IPS-15b (cell line): Measurements from ENCODE around the gene HPN.

Source experiments
- H3K27me3 ChIP-seq: one replicate; pipeline ENCODE4 v1.6.1; 2013; ENCODE audit warnings: low read length; ENCODE audit not compliant: control insufficient read depth, insufficient read depth
- H3K36me3 ChIP-seq: one replicate; pipeline ENCODE4 v1.6.1; 2013; ENCODE audit warnings: low read length; ENCODE audit not compliant: control insufficient read depth, insufficient read depth
- H3K4me1 ChIP-seq: one replicate; pipeline ENCODE4 v1.6.1; 2013; ENCODE audit warnings: mild to moderate bottlenecking, low read length; ENCODE audit not compliant: control insufficient read depth, insufficient read depth
- H3K4me3 ChIP-seq: one replicate; pipeline ENCODE4 v1.5.1; 2013; ENCODE audit warnings: low read depth, low read length
- H3K9ac ChIP-seq: one replicate; pipeline ENCODE4 v1.6.1; 2013; ENCODE audit warnings: low read depth, mild to moderate bottlenecking, low read length
- H3K9me3 ChIP-seq: one replicate; pipeline ENCODE4 v1.6.1; 2013; ENCODE audit warnings: mild to moderate bottlenecking, low read length; ENCODE audit not compliant: control insufficient read depth, insufficient read depth

The HPN gene

DNA sequence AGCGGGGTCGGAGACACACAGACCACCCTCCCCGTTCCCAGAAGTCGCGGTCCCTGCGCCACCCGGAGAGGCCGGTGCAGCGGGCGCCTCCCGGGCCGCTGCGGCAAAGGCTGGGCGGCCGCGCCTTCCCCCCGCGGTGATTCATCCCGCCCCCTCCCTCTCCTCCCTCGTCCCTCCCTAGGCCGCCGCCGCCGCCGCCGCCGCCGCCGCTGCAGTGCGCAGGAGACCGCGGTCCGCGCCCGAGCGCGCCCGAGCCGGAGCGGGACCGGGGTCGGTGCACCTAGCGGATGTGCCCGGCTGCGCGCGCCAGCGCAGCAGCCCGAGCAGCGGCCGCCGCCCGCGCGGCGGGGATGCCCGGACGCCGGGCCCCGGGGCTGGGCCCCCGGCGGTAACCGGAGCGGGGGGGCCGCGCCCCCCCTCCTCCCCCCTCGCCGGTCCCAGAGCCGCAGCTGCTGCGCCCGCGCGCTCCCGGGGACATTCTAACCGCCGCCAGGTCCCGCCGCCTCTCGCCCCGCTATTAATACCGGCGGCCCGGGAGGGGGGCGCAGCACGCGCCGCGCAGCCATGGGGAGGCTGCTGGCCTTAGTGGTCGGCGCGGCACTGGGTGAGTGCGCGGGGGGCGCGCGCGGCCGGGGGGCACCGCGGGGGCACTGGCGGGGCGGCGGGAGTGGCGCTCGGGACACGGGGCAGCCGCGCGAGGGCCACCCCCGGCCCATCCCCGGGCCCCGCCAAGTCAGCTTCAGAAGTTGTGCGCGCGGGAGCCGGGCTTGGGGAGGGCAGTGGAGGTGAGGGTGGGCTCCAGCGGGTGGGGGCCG lies 11.1 kb upstream of the HPN start, which contains the start of gene SCN1B:
SCN1B (plus strand) TSS at position 214 of the 815 bp plus-strand sequence; CDS start at position 565, 351 bp downstream.
- Histone ChIP-seq H3K4me1 (peaks cover 2% of the 10 kb centered on the region), H3K27me3 (peaks cover 14% of the 10 kb centered on the region), H3K4me3 (peak within 1 kb of the TSS; percentile 84), H3K9me3 (no peaks in the 10 kb centered on the region), H3K36me3 (peaks cover 31% of the 10 kb centered on the region), H3K9ac (peak within 1 kb of the TSS; percentile 70)

DNA sequence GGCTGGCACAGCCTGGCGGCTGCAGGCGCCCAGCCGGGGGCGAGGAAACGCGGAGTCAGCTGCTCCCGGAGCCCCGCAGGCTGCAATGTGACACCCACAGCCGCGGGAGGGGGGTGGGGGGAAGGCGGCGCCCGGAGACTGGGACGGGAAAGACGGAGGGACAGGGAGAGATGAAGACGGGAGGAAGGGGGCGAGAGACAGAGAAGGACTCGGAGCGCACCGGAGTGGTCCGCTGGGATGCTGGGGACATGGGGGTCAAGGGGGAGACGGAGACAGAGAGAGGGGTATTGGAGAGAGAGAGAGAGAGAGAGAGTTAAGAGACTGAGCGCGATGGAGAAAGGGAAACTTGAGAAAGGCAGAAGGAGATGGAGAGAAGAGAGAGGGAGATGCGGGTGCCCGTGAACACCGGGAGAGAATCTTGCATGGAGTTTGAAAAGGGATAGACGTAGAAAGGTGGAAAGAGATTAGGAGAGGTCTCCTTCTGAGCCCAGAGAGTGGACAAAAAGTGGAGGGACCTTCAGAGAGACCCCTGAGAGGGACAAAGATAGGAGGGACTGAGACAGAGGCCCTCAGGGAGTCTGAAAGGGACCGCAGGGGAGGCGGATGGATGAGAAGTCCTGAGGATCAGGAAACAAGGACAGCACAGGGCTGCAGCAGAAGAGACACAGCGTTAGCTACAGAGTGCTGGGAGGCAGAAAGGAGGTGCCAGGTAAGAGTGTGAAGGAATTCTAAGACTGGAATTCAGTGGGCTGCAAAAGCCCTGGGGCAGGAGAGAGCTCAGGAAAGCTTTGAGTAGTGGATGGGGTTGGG lies 10.2 kb upstream of the HPN start:
- H3K4me1 ChIP-seq, result peaks cover 2% of the 10 kb centered on the region
- no peaks in the 10 kb centered on the region for H3K9me3 ChIP-seq
- peaks cover 14% of the 10 kb centered on the region for H3K27me3 ChIP-seq
- peak overlapping the region; percentile 84 for H3K4me3 ChIP-seq
- peaks cover 25% of the 10 kb centered on the region for H3K36me3 ChIP-seq
- peak overlapping the region; percentile 70 for H3K9ac ChIP-seq

DNA sequence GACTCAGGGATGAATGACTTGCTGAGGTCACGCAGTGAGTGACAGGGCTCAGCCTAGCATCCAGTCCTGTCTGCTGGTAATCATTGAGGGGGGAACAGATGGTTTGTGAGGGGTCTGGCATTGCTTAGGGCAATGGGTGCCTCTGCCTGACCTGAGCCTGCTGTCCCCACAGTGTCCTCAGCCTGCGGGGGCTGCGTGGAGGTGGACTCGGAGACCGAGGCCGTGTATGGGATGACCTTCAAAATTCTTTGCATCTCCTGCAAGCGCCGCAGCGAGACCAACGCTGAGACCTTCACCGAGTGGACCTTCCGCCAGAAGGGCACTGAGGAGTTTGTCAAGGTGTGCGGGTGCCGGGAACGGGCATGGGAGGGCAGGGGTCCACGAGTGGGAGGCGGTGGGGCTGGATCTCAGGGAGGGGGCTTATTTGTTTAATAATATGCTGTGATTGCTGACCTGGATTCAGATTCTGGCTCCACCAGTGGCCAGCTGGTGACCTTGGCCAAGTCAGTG lies 9.1 kb upstream of the HPN start:
- Histone ChIP-seq H3K4me1 (peaks cover 2% of the 10 kb centered on the region), H3K9me3 (no peaks in the 10 kb centered on the region), H3K36me3 (peaks cover 20% of the 10 kb centered on the region), H3K4me3 (no peak overlapping the region), H3K27me3 (peaks cover 14% of the 10 kb centered on the region), H3K9ac (no peak overlapping the region)

DNA sequence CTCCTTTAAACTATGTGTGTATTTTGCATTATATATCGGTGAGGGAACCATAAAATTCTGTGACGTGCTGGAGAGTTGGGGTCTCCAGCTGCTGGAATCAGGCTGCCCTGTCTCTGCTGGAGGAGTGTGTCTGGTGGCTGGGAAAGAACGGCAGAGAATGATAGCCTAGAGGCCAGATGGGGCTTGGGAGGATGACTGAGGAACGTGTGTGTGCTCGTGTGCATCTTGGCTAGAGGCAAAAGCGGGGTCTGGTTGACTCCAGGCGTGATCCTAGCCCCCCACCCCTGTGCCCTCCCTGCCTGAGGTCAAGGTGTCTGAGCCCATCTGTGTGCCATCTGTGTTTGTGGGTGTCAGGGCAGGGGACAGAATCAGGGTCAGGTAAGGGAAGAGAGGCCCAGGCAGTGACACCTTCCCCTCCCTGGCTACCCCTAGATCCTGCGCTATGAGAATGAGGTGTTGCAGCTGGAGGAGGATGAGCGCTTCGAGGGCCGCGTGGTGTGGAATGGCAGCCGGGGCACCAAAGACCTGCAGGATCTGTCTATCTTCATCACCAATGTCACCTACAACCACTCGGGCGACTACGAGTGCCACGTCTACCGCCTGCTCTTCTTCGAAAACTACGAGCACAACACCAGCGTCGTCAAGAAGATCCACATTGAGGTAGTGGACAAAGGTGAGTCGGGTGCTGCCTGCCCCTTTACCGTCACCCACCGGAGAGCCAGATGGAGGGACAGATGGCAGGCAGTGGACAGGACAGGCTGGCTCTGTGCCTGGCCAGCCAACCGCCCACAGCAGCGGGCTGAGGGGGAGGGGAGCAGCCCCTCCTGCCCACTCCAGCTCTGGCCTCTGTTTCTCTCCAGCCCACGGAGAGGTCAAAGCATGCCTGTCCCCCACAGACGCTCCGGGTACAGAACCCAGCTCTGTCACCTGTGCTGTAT lies 8.2 kb upstream of the HPN start:
- peaks cover 2% of the 10 kb centered on the region for H3K4me1 ChIP-seq
- no peaks in the 10 kb centered on the region for H3K9me3 ChIP-seq
- H3K9ac ChIP-seq, result no peak overlapping the region
- H3K4me3 ChIP-seq, result no peak overlapping the region
- H3K36me3 ChIP-seq, result peaks cover 15% of the 10 kb centered on the region
- H3K27me3 ChIP-seq, result peaks cover 14% of the 10 kb centered on the region

DNA sequence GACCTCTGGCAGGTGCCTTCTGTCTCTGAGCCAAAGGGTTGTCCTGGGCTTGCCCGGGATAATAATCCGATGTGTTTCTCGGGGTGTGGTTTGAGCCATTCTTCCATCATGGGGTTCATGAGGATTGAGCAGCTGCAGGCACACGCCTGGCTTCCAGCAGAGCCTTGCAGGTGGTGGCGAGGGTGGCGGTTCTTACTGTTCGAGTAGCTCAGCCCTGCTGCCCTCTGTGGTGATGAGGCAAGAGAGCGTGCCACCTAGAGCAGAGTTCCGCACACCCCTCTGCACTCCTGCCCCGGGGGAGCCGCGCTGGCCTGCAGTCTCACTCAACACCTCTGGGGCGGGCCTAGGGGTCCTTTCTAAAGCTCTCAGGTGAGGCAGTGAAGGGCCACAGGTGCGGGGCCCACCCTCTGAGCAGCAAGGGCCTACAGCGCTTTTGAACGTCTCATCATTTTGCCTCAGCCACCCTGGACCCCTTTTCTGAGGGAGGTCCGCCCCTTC lies 7.5 kb upstream of the HPN start:
- peaks cover 14% of the 10 kb centered on the region for H3K27me3 ChIP-seq
- no peak overlapping the region for H3K9ac ChIP-seq
- peaks cover 4% of the 10 kb centered on the region for H3K4me1 ChIP-seq
- no peak overlapping the region for H3K4me3 ChIP-seq
- H3K36me3 ChIP-seq, result peaks cover 14% of the 10 kb centered on the region
- H3K9me3 ChIP-seq, result no peaks in the 10 kb centered on the region

DNA sequence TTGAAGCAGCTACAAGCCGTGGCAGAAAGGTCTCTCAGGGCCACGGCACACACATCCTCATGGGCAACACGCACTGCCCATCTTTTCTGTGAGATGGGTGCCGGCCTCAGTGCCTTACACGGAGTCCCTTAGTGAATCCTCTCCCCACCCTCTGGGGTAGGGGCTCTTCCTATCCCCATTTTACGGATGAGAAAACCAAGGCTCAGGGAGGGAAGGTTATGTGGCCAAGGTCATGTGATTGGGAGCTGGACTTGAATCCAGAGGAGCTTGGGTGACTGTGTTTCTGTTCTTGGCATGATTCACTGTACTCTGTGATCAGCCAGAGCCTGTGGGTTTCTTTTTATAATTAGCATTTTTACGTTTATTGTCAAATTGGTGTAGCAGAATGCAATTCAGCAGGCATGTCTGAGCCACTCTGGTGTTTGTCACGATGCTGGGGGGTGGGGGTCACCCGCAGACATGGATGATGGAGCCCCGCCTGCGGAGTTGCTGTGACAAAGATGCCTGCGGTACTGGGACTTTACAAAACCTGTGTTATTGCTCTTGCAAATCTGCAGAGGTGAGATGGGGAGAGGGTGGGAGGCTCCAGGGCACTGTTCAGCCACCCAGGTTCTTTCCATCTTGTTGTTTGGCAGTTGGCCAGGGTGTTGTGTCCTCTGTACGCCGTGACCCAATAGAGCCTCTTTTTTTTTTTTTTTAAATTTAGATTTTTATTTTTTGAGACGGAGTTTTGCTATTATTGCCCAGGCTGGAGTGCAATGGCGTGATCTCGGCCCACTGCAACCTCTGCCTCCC lies 6.7 kb upstream of the HPN start:
- Histone ChIP-seq H3K9ac (no peak overlapping the region), H3K4me3 (no peak overlapping the region), H3K27me3 (peaks cover 14% of the 10 kb centered on the region), H3K9me3 (no peaks in the 10 kb centered on the region), H3K36me3 (peaks cover 14% of the 10 kb centered on the region), H3K4me1 (peaks cover 6% of the 10 kb centered on the region)

DNA sequence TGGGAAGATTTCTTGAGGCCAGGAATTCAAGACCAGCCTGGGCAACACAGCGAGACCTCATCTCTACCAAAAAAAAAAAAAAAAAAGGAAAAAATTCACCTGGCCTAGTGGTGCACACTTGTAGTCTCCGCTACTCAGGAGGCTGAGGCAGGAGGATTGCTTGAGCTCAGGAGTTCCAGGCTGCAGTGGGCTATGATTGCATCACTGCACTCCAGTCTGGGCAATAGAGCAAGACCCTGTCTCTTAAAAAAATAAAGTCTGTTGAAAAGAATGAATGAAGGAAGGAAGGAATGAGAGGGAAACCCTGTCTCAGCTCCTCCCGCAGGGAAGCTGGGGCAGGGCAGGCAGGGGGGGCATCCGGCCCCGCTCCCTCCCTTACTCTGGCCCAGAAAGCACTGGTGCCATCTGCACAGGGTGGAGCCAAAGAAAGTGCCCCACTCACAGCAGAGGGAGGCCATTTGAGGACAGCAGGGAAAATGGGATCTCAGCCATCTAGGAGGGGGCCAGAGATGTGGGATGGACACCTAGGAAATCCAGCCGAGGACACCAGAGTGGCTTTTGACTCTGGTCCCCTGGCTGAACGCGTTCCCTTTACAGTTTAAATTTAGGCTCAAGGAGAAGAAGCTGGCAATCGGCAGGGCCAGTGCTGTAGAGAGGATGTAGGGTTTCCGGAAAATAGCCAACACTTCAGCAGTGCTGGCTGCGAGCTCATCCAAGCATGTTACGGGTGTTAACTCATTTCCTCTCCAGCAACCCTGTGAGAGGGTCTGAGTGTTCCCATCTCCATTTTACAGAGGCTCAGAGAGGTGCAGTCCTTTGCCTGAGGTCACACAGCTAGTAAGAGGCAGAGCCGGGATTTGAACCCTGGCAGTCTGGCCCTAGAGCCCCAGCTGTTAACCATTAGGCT lies 3.6 kb upstream of the HPN start:
- H3K9ac ChIP-seq, result no peak overlapping the region
- no peaks in the 10 kb centered on the region for H3K27me3 ChIP-seq
- H3K36me3 ChIP-seq, result peaks cover 14% of the 10 kb centered on the region
- no peak overlapping the region for H3K4me3 ChIP-seq
- H3K9me3 ChIP-seq, result no peaks in the 10 kb centered on the region
- H3K4me1 ChIP-seq, result peaks cover 4% of the 10 kb centered on the region

DNA sequence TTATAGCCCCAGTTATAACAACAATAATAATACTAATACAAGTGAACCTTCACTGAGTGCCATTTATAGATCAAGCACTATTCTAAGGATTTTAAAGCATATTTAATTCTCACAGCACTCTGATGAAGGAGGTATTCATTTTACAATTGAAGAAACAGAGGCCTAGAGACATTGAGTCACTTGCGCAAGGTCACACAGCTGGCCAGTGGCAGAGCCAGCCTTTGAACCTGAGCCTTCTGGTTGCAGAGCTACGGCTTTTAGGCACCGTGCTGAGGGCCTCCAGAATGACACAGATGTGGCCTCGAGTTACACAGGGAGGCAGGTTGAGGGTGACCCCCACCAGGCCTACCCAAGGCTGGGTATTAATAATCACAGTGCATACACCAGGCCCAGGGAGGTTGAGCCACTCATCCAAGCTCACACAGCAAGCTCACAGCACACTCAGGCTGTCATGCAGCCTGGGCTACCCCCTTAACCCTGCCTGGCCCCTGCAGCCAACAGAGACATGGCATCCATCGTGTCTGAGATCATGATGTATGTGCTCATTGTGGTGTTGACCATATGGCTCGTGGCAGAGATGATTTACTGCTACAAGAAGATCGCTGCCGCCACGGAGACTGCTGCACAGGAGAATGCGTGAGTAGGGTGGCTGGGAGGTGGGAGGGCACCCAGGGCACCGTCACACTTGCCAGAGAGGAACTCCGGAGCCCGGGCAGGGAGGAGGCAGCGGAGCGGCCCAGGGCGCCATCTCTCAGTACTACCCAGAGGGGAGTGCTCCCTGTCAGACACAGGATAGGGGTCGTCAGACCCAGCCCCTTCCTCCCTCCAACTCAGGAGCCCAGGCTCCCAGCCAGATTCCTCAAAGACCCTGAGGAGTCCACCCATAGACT lies 2.7 kb upstream of the HPN start:
- Histone ChIP-seq H3K4me3 (peak overlapping the region; percentile 37), H3K27me3 (no peaks in the 10 kb centered on the region), H3K9ac (no peak overlapping the region), H3K9me3 (no peaks in the 10 kb centered on the region), H3K4me1 (peaks cover 4% of the 10 kb centered on the region), H3K36me3 (peaks cover 8% of the 10 kb centered on the region)
